IgD-negative memory B cell (primary cell): Measurements from ENCODE around the gene ZNF217. TPM values are rescaled to one million over a fixed set of nuclear protein-coding genes. Genes with fewer than 3 reads are reported as not detected.
"Not testable (repeated sequence)": the region's sequence is repeated elsewhere in the genome, so short reads cannot be mapped to it uniquely, and the experiment has no call there.

Experiments
- H3K27ac Mint-ChIP-seq, 3 donors: one replicate each; pipeline ENCODE4 v1.8.0; 2020 to 2022; ENCODE audit warnings: mild to moderate bottlenecking in 3 of 3, mixed read lengths in 3 of 3, moderate library complexity in 1 of 3
- H3K27me3 Mint-ChIP-seq: one replicate; pipeline ENCODE4 v1.8.0; 2021; ENCODE audit warnings: mixed read lengths
- H3K36me3 Mint-ChIP-seq: one replicate; pipeline ENCODE4 v1.8.0; 2020; ENCODE audit warnings: mild to moderate bottlenecking, mixed read lengths
- H3K4me1 Mint-ChIP-seq, 3 donors: one replicate each; pipeline ENCODE4 v1.8.0; 2020 to 2022; ENCODE audit warnings: mixed read lengths in 3 of 3, mild to moderate bottlenecking in 1 of 3
- H3K4me3 Mint-ChIP-seq, 4 donors: one replicate each; pipeline ENCODE4 v1.8.0; 2020 to 2022; ENCODE audit warnings: mild to moderate bottlenecking in 4 of 4, mixed read lengths in 4 of 4, moderate library complexity in 3 of 4
- H3K9me3 Mint-ChIP-seq, 3 donors: one replicate each; pipeline ENCODE4 v1.8.0; 2020 to 2021; ENCODE audit warnings: mixed read lengths in 3 of 3, mild to moderate bottlenecking in 1 of 3
- polyA plus RNA-seq: library from polyadenylated mRNA; unstranded; fragments of 300-500 nt; fragmentation: Illumina TruSeq; gene quantifications from one replicate; pipeline ENCODE4 v1.2.3, GENCODE V29; 2021

Gene ZNF217
- 29.9 TPM for polyA plus RNA-seq

DNA sequence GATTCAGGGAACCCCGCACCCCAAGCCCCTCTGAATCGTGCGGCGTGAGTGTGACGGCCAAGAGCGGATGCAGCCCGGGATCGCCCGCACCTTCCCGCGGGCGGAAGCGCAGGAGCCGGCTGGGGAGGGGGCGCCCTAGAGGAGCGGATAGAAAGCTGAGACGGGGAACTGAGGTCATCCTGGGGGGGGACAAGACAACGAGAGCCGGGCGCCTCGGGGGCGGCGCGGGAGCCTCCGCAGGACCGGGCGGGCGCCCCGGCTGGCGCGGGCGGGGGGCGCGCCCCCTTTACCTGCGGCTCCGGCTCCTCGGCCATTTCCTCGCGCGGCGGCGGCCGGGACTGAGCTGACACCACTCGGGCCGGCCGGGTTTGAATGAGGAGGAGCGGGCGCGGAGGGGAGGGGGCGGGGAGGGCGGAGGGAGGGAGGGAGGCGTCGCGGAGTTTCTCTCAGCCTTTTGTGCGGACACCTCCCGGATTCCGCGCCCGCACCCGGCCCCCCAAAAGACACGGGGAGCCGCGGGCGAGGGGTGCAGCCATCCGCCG, at the start of gene ZNF217:
TSS of gene ZNF217 (minus strand) at position 374 of the 542 bp plus-strand sequence. CDS start 11,013 bp downstream, outside the sequence.
- H3K27me3 Mint-ChIP-seq = not testable (repeated sequence)

DNA sequence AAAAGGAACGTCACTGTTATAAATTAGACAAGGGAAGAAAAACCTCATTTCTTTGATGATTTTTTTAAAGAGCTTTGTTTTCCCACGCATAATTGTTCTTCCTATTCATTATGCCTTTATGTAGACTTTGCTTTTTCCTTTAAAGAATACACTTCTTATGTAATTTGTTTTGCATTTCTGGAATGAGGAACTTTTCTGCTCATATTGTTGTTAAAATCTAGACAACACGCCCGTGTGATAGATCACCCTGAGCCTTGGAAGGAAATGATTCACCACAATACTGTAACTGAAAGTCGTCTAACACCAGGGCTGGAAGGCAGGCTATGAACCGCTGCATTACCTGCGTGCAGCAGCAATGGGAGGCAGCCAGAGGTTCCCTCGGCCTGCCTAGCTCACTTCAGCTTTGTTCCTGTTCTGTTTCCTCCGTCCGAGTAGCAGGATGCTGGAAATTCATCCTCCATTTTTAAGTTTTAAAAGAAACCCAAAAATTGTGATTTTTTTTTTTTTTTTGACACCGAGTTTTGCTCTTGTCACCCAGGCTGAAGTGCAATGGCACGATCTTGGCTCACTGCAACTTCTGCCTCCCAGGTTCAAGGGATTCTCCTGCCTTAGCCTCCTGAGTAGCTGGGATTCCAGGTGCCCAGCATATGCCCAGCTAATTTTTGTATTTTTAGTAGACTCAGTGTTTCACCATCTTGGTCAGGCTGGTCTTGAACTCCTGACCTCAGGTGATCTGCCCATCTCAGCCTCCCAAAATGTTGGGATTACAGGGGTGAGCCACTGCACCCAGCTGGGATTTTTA, 49.6 kb upstream of the ZNF217 start:
- Mint-ChIP-seq H3K27me3 (no peaks in the 10 kb centered on the region), H3K4me1 (peaks cover 27 to 38% (median 28%) of the 10 kb centered on the region in 3 donors), H3K36me3 (no peaks in the 10 kb centered on the region), H3K4me3 (peak overlapping the region; percentile 74 to 90 (median 80)), H3K27ac (peak overlapping the region; percentile 86 to 97 (median 92)), H3K9me3 (no peaks in the 10 kb centered on the region)

More for the DNA sequence above, at the start of gene ZNF217:
- Mint-ChIP-seq H3K4me3 (peak within 1 kb of the TSS; percentile 95 to 98 (median 97)), H3K4me1 (peaks cover 17 to 40% (median 39%) of the 10 kb centered on the region in 3 donors), H3K27ac (peak within 1 kb of the TSS; percentile 97 to 98 (median 97))
- not testable (repeated sequence) for H3K9me3 Mint-ChIP-seq, H3K36me3 Mint-ChIP-seq

DNA sequence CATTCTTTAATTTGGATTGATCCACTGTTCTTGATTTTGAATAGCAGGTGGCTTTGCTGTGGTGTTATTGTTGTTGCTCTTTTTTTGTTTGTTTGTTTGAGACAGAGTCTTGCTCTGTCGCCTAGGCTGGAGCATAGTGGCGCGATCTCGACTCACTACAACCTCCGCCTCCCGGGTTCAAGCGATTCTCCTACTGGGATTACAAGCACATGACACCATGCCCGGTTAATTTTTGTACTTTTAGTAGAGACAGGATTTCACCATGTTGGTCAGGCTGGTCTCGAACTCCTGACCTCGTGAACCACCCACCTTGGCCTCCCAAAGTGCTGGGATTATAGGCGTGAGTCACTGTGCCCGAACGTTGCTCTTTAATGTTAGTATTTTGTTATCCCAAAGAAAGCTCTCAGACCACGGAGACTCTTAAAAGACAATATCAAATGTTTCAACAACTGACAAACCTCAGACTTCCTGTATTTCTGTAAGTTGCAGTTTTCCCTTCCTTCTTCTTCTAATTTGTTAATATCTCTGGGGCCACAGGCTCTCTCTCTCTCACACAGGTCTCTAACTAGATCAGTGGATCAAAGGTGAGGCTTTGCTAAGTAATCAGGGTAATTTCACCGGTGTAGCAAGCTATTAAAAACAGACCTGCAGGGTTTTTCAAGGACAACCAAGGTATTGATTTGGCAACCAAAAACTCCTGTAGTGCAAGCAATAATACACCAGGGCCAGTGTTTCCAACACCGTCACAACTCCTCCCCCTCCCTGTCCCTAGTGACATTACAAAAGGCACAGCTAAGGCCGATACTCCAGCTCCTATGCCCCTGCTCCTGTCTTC, 48.8 kb upstream of the ZNF217 start:
- H3K27ac Mint-ChIP-seq = peak overlapping the region; percentile 86 to 97 (median 92)
- H3K4me3 Mint-ChIP-seq = peak overlapping the region; percentile 74 to 90 (median 80)
- H3K27me3 Mint-ChIP-seq = no peaks in the 10 kb centered on the region
- H3K36me3 Mint-ChIP-seq = no peaks in the 10 kb centered on the region
- H3K9me3 Mint-ChIP-seq = no peaks in the 10 kb centered on the region
- peaks cover 27 to 42% (median 28%) of the 10 kb centered on the region in 3 donors for H3K4me1 Mint-ChIP-seq

DNA sequence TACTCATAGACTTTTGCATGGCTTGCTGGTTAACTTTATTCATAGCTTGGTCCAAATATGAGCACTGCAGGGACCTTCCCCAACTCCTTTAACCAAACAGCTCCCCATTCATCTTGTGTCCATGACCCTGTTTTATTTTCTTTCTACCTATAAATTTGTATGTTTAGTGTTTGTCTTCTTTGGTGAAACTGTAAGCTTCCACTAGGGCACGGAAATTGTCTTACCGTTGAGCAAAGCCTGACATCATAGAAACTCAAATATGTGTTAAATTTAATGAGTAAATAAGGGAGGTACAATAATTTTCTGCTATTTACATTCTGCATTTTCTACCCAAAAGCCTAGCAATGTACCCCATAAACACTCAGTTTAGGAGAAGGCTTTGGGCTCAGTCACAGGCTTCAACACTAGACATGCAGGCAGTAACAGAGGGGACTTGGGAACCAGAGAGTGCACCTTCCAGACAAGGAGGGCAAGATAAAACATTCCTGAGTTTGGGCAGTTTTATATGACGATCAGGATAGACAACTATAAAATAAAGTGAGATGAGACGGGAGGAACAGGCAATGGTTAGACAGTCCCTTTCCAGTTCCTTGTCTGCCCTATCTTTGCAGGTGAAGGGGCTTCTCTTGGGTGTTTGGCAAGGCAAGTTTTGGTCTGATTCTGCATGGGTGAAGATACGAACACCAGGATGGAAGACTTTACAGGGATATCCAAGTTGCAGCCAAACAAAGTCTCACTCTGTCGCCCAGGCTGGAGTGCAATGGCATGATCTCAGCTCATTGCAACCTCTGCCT, 46.2 kb upstream of the ZNF217 start:
- peaks cover 34 to 50% (median 40%) of the 10 kb centered on the region in 3 donors for H3K4me1 Mint-ChIP-seq
- H3K27me3 Mint-ChIP-seq = no peaks in the 10 kb centered on the region
- no peak overlapping the region for H3K4me3 Mint-ChIP-seq
- H3K9me3 Mint-ChIP-seq = no peaks in the 10 kb centered on the region
- H3K36me3 Mint-ChIP-seq = no peaks in the 10 kb centered on the region
- peak overlapping the region; percentile 61 to 69 (median 64) for H3K27ac Mint-ChIP-seq

DNA sequence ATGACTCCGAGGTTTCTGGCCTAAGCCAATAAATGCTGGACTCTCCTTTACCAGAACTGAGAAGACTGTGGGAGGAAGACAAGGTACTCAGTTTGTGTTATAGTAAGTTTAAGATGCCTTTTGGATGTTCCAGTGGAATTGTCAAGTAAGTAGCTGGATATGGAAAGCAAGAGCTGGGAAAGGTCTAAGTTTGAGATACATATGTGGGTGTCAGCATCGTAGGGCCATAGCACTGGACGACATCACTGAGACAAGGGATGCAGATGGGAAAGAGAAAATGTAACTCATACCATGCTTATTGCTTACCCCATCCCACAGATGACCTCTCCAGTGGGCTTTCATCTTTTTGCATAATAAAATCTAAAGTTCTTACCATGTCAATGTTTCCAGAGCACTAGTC, 45.5 kb upstream of the ZNF217 start:
- Mint-ChIP-seq H3K4me3 (no peak overlapping the region), H3K27me3 (no peaks in the 10 kb centered on the region), H3K27ac (peak overlapping the region; percentile 43 to 69 (median 64)), H3K4me1 (peaks cover 32 to 50% (median 42%) of the 10 kb centered on the region in 3 donors), H3K9me3 (no peaks in the 10 kb centered on the region), H3K36me3 (no peaks in the 10 kb centered on the region)

DNA sequence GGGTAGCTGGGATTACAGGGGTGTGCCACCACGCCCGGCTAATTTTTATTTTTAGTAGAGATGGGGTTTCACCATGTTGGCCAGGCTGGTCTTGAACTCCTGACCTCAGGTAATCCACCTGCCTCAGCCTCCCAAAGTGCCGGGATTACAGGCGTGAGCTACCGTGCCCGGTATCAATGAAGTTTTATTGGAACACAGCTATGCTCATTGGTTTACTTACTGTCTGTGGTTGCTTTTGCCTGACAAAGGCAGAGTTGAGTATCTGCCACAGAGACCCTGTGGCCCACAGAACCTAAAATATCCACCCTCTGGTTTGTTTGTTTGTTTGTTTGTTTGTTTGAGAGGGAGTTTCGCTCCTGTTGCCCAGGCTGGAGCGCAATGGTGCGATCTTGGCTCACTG, 43.7 kb upstream of the ZNF217 start:
- H3K27me3 Mint-ChIP-seq, H3K9me3 Mint-ChIP-seq, H3K36me3 Mint-ChIP-seq: not testable (repeated sequence)
- H3K4me1 Mint-ChIP-seq = peaks cover 24 to 40% (median 35%) of the 10 kb centered on the region in 3 donors
- H3K4me3 Mint-ChIP-seq = peak overlapping the region in 1 of 4 donors; percentile 35
- peak overlapping the region in 2 of 3 donors; percentile 33 to 63 for H3K27ac Mint-ChIP-seq

DNA sequence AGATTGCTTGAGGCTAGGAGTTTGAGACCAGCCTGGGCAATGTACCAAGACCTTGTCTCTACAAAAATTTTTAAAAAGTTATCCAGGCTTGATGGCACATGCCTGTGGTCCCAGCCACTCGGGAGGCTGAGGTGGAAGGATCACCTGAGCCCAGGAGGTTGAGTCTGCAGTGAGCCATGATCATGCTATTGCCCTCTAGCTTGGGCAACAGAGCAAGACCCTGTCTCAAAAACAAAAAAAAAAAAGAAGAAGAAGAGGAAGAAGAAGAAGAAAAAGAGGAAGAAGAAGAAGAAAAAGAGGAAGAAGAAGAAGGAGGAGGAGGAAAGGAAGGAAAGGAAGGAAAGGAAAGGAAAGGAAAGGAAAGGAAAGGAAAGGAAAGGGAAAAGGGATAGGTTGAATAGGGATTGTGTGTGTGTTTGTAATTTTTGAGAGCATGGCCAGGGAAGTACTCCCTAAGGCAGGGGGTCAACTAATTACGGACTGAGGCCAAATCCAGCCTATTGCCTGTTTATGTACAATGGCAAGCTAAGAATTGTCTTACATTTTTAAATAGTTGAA, 43.0 kb upstream of the ZNF217 start:
- Mint-ChIP-seq H3K4me1 (peaks cover 23 to 37% (median 31%) of the 10 kb centered on the region in 3 donors), H3K27ac (peak overlapping the region; percentile 91 to 97 (median 95))

DNA sequence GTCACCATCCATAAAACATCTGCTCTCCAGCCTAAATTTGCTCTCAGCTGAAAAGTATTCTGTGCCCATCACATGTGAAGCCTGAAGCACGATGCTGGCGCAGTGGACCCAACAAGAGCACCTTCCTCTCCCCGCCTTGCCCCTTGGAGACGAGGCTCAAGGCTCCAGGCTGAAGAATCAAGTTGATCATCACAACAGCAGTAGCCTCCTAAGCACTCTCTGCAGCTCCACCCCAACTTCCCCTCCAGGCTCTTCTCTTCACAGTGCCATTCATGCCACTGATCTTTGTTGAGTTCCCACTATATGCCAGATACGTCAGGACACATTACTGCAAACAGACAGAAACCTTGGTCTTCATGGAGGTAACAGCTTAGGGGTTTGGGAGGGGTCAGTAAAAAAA, 41.6 kb upstream of the ZNF217 start:
- Mint-ChIP-seq H3K9me3 (no peaks in the 10 kb centered on the region), H3K36me3 (no peaks in the 10 kb centered on the region), H3K27me3 (no peaks in the 10 kb centered on the region), H3K27ac (peak overlapping the region; percentile 49 to 96 (median 86)), H3K4me1 (peaks cover 21 to 32% (median 28%) of the 10 kb centered on the region in 3 donors), H3K4me3 (peak overlapping the region in 3 of 4 donors; percentile 44 to 86 (median 84))

More for the DNA sequence above, 43.0 kb upstream of the ZNF217 start:
- H3K27me3 Mint-ChIP-seq = no peaks in the 10 kb centered on the region
- H3K36me3 Mint-ChIP-seq = no peaks in the 10 kb centered on the region
- peak overlapping the region in 3 of 4 donors; percentile 0 to 61 (median 33) for H3K4me3 Mint-ChIP-seq
- no peaks in the 10 kb centered on the region for H3K9me3 Mint-ChIP-seq

DNA sequence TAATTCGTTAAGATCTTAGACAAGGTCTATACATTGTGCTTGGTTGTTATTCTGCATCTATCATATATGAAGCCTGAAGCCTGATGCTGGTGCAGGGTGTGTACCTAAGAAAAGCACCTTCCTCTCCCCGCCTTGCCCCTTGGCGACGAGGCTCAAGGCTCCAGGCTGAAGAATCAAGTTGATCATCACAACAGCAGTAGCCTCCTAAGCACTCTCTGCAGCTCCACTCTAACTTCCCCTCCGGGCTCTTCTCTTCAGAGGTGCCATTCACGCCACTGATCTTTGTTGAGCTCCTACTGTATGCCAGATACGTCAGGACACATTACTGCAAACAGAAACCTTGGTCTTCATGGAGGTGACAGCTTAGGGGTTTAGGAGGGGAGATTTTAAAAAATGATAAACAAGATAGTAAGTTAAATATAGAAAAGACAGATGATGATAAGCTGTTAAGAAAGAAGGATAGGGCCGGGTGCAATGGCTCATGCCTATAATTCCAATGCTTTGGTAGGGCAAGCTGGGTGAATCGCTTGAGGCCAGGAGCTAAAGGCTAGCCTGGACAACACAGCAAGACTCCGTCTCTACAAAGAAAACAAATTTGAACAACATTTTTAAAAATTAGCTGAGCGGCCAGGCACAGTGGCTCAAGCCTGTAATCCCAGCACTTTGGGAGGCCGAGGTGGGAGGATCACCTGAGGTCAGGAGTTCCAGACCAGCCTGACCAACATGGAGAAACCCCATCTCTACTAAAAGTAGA, 38.4 kb upstream of the ZNF217 start:
- Mint-ChIP-seq H3K9me3 (no peaks in the 10 kb centered on the region), H3K4me3 (no peak overlapping the region), H3K36me3 (no peaks in the 10 kb centered on the region), H3K27ac (peak overlapping the region in 1 of 3 donors; percentile 34), H3K27me3 (no peaks in the 10 kb centered on the region), H3K4me1 (peaks cover 14 to 27% (median 14%) of the 10 kb centered on the region in 3 donors)

DNA sequence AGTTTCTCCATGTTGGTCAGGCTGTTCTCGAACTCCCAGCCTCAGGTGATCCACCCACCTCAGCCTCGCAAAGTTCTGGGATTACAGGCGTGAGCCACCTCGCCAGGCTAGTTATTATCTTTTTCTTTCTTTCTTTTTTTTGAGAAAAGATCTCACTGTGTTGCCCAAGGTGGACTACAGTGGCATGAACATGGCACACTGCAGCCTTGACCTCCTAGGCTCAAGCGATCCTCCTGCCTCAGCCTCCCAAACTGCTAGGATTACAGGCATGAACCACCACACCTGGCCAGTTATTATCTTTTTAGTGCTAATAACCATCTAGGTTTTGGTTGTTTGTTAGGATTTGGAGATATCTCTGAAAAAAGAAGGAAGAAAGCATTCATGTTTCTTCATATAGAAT, 35.8 kb upstream of the ZNF217 start:
- peaks cover 0 to 11% (median 5%) of the 10 kb centered on the region in 3 donors for H3K4me1 Mint-ChIP-seq
- no peaks in the 10 kb centered on the region for H3K36me3 Mint-ChIP-seq
- no peak overlapping the region for H3K27ac Mint-ChIP-seq
- H3K9me3 Mint-ChIP-seq = no peaks in the 10 kb centered on the region
- no peak overlapping the region for H3K4me3 Mint-ChIP-seq
- no peaks in the 10 kb centered on the region for H3K27me3 Mint-ChIP-seq

DNA sequence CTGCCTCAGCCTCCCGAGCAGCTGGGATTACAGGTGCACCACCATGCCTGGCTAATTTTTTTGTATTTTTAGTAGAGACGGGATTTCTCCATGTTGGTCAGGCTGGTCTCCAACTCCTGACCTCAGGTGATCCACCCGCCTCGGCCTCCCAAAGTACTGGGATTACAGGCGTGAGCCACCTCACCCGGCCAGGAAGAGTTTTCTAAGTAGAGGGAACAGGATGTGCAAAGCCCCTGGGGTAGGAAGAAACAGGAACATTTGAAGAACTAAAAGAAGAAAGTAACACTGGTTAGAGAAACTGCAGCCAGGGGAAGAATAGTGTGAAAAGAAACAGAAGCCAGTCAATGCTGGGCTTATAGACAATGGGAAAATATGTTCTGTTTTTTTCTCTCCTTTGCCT, 35.1 kb upstream of the ZNF217 start:
- not testable (repeated sequence) for H3K9me3 Mint-ChIP-seq, H3K27me3 Mint-ChIP-seq

DNA sequence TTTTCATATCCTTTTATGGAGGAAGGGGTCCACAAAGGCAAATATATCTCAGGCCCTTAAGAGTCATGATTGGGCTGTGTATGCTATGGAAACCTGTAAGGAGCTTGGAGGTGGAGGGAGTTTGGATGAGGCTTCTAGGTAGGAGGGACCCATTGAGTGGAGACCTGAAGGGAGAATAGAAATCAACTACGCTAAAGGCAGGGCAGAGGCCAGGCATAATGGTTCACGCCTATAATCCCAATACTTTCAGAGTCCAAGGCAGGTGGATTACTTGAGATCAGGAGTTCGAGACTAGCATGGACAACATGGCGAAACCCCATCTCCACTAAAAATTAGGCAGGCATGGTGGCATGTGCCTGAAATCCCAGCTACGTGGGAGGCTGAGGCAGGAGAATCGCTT, 34.4 kb upstream of the ZNF217 start:
- Mint-ChIP-seq H3K4me3 (peak overlapping the region in 1 of 4 donors; percentile 20), H3K4me1 (peaks cover 11 to 17% (median 15%) of the 10 kb centered on the region in 3 donors), H3K27me3 (no peaks in the 10 kb centered on the region), H3K36me3 (no peaks in the 10 kb centered on the region), H3K27ac (no peak overlapping the region), H3K9me3 (no peaks in the 10 kb centered on the region)

More for the DNA sequence above, 35.1 kb upstream of the ZNF217 start:
- H3K4me3 Mint-ChIP-seq = peak overlapping the region in 1 of 4 donors; percentile 37
- H3K36me3 Mint-ChIP-seq = not testable (repeated sequence)
- H3K27ac Mint-ChIP-seq = peak overlapping the region in 1 of 3 donors; percentile 59
- peaks cover 4 to 11% (median 9%) of the 10 kb centered on the region in 3 donors for H3K4me1 Mint-ChIP-seq

DNA sequence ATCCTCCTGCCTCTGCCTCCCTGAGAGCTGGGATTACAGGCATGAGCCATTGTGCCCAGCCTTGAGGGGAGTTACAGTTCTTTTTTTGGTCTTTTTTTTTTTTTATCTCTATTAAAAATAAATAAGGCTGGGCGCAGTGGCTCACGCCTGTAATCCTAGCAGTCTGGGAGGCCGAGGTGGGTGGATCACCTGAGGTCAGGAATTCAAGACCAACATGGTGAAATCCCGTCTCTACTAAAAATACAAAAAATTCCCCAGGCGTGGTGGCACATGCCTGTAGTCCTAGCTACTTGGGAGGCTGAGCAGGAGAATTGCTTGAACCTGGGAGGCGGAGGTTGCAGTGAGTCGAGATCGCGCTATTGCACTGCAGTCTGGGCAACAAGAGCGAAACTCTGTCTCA, 33.4 kb upstream of the ZNF217 start:
- not testable (repeated sequence) for H3K9me3 Mint-ChIP-seq, H3K36me3 Mint-ChIP-seq, H3K4me3 Mint-ChIP-seq, H3K27me3 Mint-ChIP-seq
- H3K4me1 Mint-ChIP-seq = peaks cover 21 to 27% (median 24%) of the 10 kb centered on the region in 3 donors
- H3K27ac Mint-ChIP-seq = peak overlapping the region in 1 of 3 donors; percentile 84
